Nephron (organoid): ENCODE data around the gene POLR1E.
"Not testable (repeated sequence)": the region's sequence is repeated elsewhere in the genome, so short reads cannot be mapped to it uniquely, and the experiment has no call there.

Experiments used
- H3K27ac Mint-ChIP-seq, 3 experiments: 2 replicates each; pipeline ENCODE4 v1.8.0; 2020; ENCODE audit warnings: mixed read lengths in 3 of 3, mild to moderate bottlenecking in 2 of 3, moderate library complexity in 1 of 3
- H3K27me3 Mint-ChIP-seq: 2 replicates; pipeline ENCODE4 v1.8.0; 2021; ENCODE audit warnings: low read depth, mild to moderate bottlenecking, moderate library complexity, mixed read lengths
- H3K36me3 Mint-ChIP-seq: 2 replicates; pipeline ENCODE4 v1.8.0; 2020; ENCODE audit warnings: low read depth, mixed read lengths
- H3K4me1 Mint-ChIP-seq: 2 replicates; pipeline ENCODE4 v1.8.0; 2020; ENCODE audit warnings: mixed read lengths
- H3K4me3 Mint-ChIP-seq, 3 experiments: 2 replicates each; pipeline ENCODE4 v1.8.0; 2020; ENCODE audit warnings: mild to moderate bottlenecking in 3 of 3, mixed read lengths in 3 of 3, moderate library complexity in 2 of 3
- H3K9me3 Mint-ChIP-seq: 2 replicates; pipeline ENCODE4 v1.8.0; 2020; ENCODE audit warnings: mixed read lengths
- CTCF ChIP-seq, 3 experiments: fragments of 200-600 bp; sonication (generic); IDR thresholded peaks; one replicate each; pipeline ENCODE4 v1.5.0; 2021; ENCODE audit warnings: antibody characterized with exemption in 3 of 3; ENCODE audit not compliant: unreplicated experiment in 3 of 3

The POLR1E gene

GRCh38 chr9:37476930-37477329 is 8.8 kb upstream of the POLR1E start:
- no peak overlapping the region for H3K4me3 Mint-ChIP-seq
- TF ChIP-seq CTCF (IDR thresholded peaks at IDR 0.05; ENCODE audit: unreplicated experiment in 3 of 3) = no peak
- H3K36me3 Mint-ChIP-seq = no peaks in the 10 kb centered on the region
- peaks cover 18% of the 10 kb centered on the region for H3K27me3 Mint-ChIP-seq
- H3K27ac Mint-ChIP-seq = peak overlapping the region in 1 of 3 experiments; percentile 58
- peaks cover 7% of the 10 kb centered on the region for H3K9me3 Mint-ChIP-seq
- peaks cover 8% of the 10 kb centered on the region for H3K4me1 Mint-ChIP-seq

- H3K9me3 Mint-ChIP-seq, H3K27ac Mint-ChIP-seq, H3K36me3 Mint-ChIP-seq, H3K4me1 Mint-ChIP-seq, H3K4me3 Mint-ChIP-seq: not testable (repeated sequence)
- peaks cover 18% of the 10 kb centered on the region for H3K27me3 Mint-ChIP-seq
These were observed 8.3 kb upstream of the POLR1E start for GRCh38 chr9:37477443-37477842.

GRCh38 chr9:37477987-37478619 is 7.6 kb upstream of the POLR1E start:
- H3K4me1 Mint-ChIP-seq = not testable (repeated sequence)

GRCh38 chr9:37480759-37481158 is 5.0 kb upstream of the POLR1E start:
- Mint-ChIP-seq H3K27ac (no peak overlapping the region), H3K9me3 (no peaks in the 10 kb centered on the region), H3K4me3 (no peak overlapping the region), H3K27me3 (peaks cover 15% of the 10 kb centered on the region), H3K36me3 (no peaks in the 10 kb centered on the region), H3K4me1 (peaks cover 11% of the 10 kb centered on the region)
- no peak for TF ChIP-seq CTCF (IDR thresholded peaks at IDR 0.05; ENCODE audit: unreplicated experiment in 3 of 3)

More at GRCh38 chr9:37477987-37478619, 7.6 kb upstream of the POLR1E start:
- peaks cover 18% of the 10 kb centered on the region for H3K27me3 Mint-ChIP-seq
- not testable (repeated sequence) for H3K4me3 Mint-ChIP-seq, H3K27ac Mint-ChIP-seq, H3K36me3 Mint-ChIP-seq, H3K9me3 Mint-ChIP-seq

GRCh38 chr9:37486256-37486615 is 488 bp downstream of the POLR1E start:
- no peaks in the 10 kb centered on the region for H3K9me3 Mint-ChIP-seq
- peak overlapping the region; percentile 96 to 98 (median 98) for H3K4me3 Mint-ChIP-seq
- H3K27me3 Mint-ChIP-seq = no peaks in the 10 kb centered on the region
- H3K27ac Mint-ChIP-seq = peak overlapping the region; percentile 50 to 88 (median 83)
- H3K4me1 Mint-ChIP-seq = peaks cover 26% of the 10 kb centered on the region
- no peak for TF ChIP-seq CTCF (IDR thresholded peaks at IDR 0.05; ENCODE audit: unreplicated experiment in 3 of 3)
- H3K36me3 Mint-ChIP-seq = peaks cover 17% of the 10 kb centered on the region

- Mint-ChIP-seq H3K9me3 (no peaks in the 10 kb centered on the region), H3K36me3 (peaks cover 19% of the 10 kb centered on the region), H3K4me3 (peak overlapping the region; percentile 96 to 98 (median 98)), H3K27ac (peak overlapping the region; percentile 50 to 88 (median 83)), H3K27me3 (no peaks in the 10 kb centered on the region), H3K4me1 (peaks cover 26% of the 10 kb centered on the region)
- no peak for TF ChIP-seq CTCF (IDR thresholded peaks at IDR 0.05; ENCODE audit: unreplicated experiment in 3 of 3)
These were observed 1.1 kb downstream of the POLR1E start for GRCh38 chr9:37486616-37487548.
